Endometrium (tissue), 2 donors: ENCODE results near the gene CD55.

Experiments used
- FAIRE-seq: peaks from 2 replicates; lab custom pipeline; 2012; peaks lifted over from hg19 to GRCh38; lab: Jason Lieb, UNC
- donor health status: control.
- donor health status: control.

The CD55 gene

GRCh38 chr1:207362962-207363860, 41.7 kb downstream of the CD55 start:
- FAIRE-seq = no peak

- FAIRE-seq = no peak
These were observed 42.4 kb downstream of the CD55 start for GRCh38 chr1:207363871-207364270.

- FAIRE-seq = no peak
These were observed 43.1 kb downstream of the CD55 start for GRCh38 chr1:207364614-207365013.

GRCh38 chr1:207365063-207365462, 43.6 kb downstream of the CD55 start:
- FAIRE-seq = no peak

- FAIRE-seq = no peak
These were observed 44.5 kb downstream of the CD55 start for GRCh38 chr1:207366022-207366421.

GRCh38 chr1:207388721-207389120, 67.2 kb downstream of the CD55 start:
- no peak for FAIRE-seq

- FAIRE-seq = no peak
These were observed 68.4 kb downstream of the CD55 start for GRCh38 chr1:207389728-207390464.

GRCh38 chr1:207393610-207394009, 72.1 kb downstream of the CD55 start:
- FAIRE-seq = no peak

GRCh38 chr1:207396168-207396746, 74.8 kb downstream of the CD55 start:
- FAIRE-seq = no peak

- FAIRE-seq = no peak
These were observed 76.0 kb downstream of the CD55 start for GRCh38 chr1:207397525-207397926.

GRCh38 chr1:207398986-207399385, 77.5 kb downstream of the CD55 start:
- FAIRE-seq = no peak

- FAIRE-seq = no peak
These were observed 80.1 kb downstream of the CD55 start for GRCh38 chr1:207401578-207401977.

GRCh38 chr1:207402744-207403143, 81.3 kb downstream of the CD55 start:
- no peak for FAIRE-seq

- FAIRE-seq = peak; percentile 92
These were observed 83.5 kb downstream of the CD55 start for GRCh38 chr1:207404849-207405525.

- FAIRE-seq = no peak
These were observed 84.3 kb downstream of the CD55 start for GRCh38 chr1:207405814-207406213.

GRCh38 chr1:207407655-207408260, 86.3 kb downstream of the CD55 start:
- FAIRE-seq = no peak
